ENCODE data around the gene LGALS13.

GRCh38 chr19:39613597-39613996 lies 11.3 kb downstream of the LGALS13 start:
- no peak for TF ChIP-seq CTCF (IDR thresholded peaks at IDR 0.05)
- no peak for TF ChIP-seq POLR2A (IDR thresholded peaks at IDR 0.05)
